Naive thymus-derived CD4-positive, alpha-beta T cell (primary cell): ENCODE data around the gene PLIN4. TPM values are rescaled to one million over a fixed set of nuclear protein-coding genes. Genes with fewer than 3 reads are reported as not detected.

Experiments
- ATAC-seq: fragments of 150-1000 bp; cut with Tn5 transposase; 2 replicates; pipeline ENCODE4 v1.10.0; 2021; ENCODE audit warnings: mild to moderate bottlenecking, moderate library complexity
- CTCF ChIA-PET: fragments of 350-600 bp; sonication (Branson Sonifier 250); formaldehyde crosslinking; loops from one replicate; lab custom pipeline; 2021; ENCODE audit warnings: antibody characterized with exemption; lab: Charles Lee
- POLR2A ChIA-PET: fragments of 350-600 bp; sonication (Branson Sonifier 250); formaldehyde crosslinking; loops from one replicate; lab custom pipeline; 2021; ENCODE audit warnings: antibody characterized with exemption, inconsistent platforms; lab: Charles Lee
- DNase-seq, 9 donors: peaks; one replicate each; pipeline versions ENCODE4 v3.0.0 to v3.0.0-alpha.2; 2020 to 2022; ENCODE audit warnings: mixed read lengths in 1 of 9
- H3K27ac ChIP-seq: one replicate; pipeline ENCODE4 v1.7.0; 2013; ENCODE audit warnings: mild to moderate bottlenecking, low read depth, low read length, moderate library complexity
- H3K27me3 ChIP-seq, 2 donors: one replicate each; pipeline ENCODE4 v1.7.0; 2013; ENCODE audit warnings: low read length in 2 of 2, mild to moderate bottlenecking in 2 of 2, moderate library complexity in 2 of 2; ENCODE audit not compliant: control insufficient read depth in 2 of 2, insufficient read depth in 2 of 2
- H3K36me3 ChIP-seq, 3 experiments: 1 replicate in 2 of 3; 2 replicates in 1 of 3; pipeline ENCODE4 v1.7.0; 2013; ENCODE audit warnings: low read length in 3 of 3, mild to moderate bottlenecking in 3 of 3, moderate library complexity in 1 of 3; ENCODE audit not compliant: insufficient read depth in 3 of 3, control insufficient read depth in 2 of 3
- H3K4me1 ChIP-seq, 2 donors: one replicate each; pipeline ENCODE4 v1.7.0; 2013; ENCODE audit warnings: low read length in 2 of 2, mild to moderate bottlenecking in 2 of 2, moderate library complexity in 1 of 2; ENCODE audit not compliant: control insufficient read depth in 2 of 2, insufficient read depth in 2 of 2
- H3K4me3 ChIP-seq: 2 replicates; pipeline ENCODE4 v1.7.0; 2013; ENCODE audit warnings: mild to moderate bottlenecking, low read length
- H3K9me3 ChIP-seq, 3 experiments: 1 replicate in 2 of 3; 2 replicates in 1 of 3; pipeline ENCODE4 v1.7.0; 2013; ENCODE audit warnings: low read length in 3 of 3; ENCODE audit not compliant: control insufficient read depth in 2 of 3
- H3K27ac Mint-ChIP-seq, 9 donors: one replicate each; pipeline ENCODE4 v1.8.0; 2020 to 2022; ENCODE audit warnings: mixed read lengths in 9 of 9, mild to moderate bottlenecking in 8 of 9, moderate library complexity in 5 of 9, inconsistent platforms in 2 of 9
- H3K27me3 Mint-ChIP-seq, 5 donors: one replicate each; pipeline ENCODE4 v1.8.0; 2021 to 2022; ENCODE audit warnings: mixed read lengths in 5 of 5, mild to moderate bottlenecking in 1 of 5
- H3K36me3 Mint-ChIP-seq, 5 donors: one replicate each; pipeline ENCODE4 v1.8.0; 2020 to 2022; ENCODE audit warnings: mixed read lengths in 5 of 5, mild to moderate bottlenecking in 3 of 5, inconsistent platforms in 1 of 5
- H3K4me1 Mint-ChIP-seq, 7 donors: one replicate each; pipeline ENCODE4 v1.8.0; 2020 to 2022; ENCODE audit warnings: mixed read lengths in 7 of 7, mild to moderate bottlenecking in 3 of 7, inconsistent platforms in 1 of 7
- H3K4me3 Mint-ChIP-seq, 10 donors: one replicate each; pipeline ENCODE4 v1.8.0; 2020 to 2022; ENCODE audit warnings: mild to moderate bottlenecking in 10 of 10, mixed read lengths in 10 of 10, moderate library complexity in 6 of 10, inconsistent platforms in 2 of 10
- H3K9me3 Mint-ChIP-seq, 11 donors: one replicate each; pipeline ENCODE4 v1.8.0; 2020 to 2022; ENCODE audit warnings: mixed read lengths in 11 of 11, mild to moderate bottlenecking in 4 of 11, inconsistent platforms in 1 of 11, moderate library complexity in 1 of 11
- intact Hi-C, 2 donors: fragments of 100-400 bp; cut with micrococcal nuclease; formaldehyde crosslinking; loops; one replicate each; pipeline ENCODE4 v1.15.1; 2023
- polyA plus RNA-seq, 2 donors: library from polyadenylated mRNA; unstranded; fragments of 300-500 nt; fragmentation: Illumina TruSeq; gene quantifications; one replicate each; pipeline ENCODE4 v1.2.3, GENCODE V29; 2021
- total RNA-seq, 6 experiments: library from RNA in 5 of 6; stranded (reverse) in 5 of 6; gene quantifications; 1 replicate in 5 of 6; 2 replicates in 1 of 6; pipeline ENCODE4 v1.2.3 and lab custom pipeline; 2021 to 2026

PLIN4 gene
- total and polyA plus RNA-seq, 7 experiments from 2014 or later, result 0.08 to 0.24 (median 0.11) TPM; not detected in 2

DNA sequence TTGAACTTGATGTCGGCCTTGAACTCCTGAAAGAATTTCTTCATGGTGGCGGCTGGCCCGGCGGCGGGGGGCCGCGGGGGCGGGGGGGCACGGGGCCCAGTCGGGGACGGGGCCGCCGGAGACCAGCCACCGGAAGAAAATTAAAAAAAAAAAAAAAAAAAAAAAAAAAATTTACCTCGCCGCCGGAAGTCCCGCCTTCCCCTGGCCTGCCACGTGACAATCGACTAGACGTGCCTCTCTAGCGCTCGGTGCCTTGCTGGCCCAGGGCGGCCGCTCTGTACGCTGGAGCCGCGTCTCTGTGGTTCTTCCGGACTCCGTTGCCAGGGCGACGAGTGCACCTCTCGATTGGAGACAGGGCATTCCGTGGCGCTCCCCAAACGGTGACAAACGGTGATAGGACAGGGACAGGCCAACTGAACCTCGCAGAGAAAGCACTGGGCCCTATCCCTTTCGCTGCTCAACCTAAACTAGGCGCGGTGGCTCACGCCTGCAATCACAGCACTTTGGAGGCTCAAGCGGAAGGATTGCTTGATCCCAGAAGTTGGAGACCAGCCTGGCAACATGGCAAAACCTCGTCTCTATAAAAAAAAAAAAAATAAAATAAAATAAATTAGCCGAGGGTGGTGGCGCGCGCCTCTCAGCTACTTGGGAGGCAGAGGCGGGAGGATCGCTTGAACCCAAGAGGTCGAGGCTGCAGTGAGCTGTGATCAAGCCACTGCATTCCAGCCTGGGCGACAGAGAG, 60.5 kb downstream of the PLIN4 start, which contains the start of gene UBXN6:
Gene UBXN6 (minus strand): TSS at position 141 of the 742 bp plus-strand sequence. CDS start 97 bp downstream, at position 44.
- intact Hi-C loops, result loop anchor here (1.0 to 5.0 kb wide), 7 partner anchors 13 to 391 kb away; partner anchors contain the start of genes CHAF1A (in 2 of the 2), YJU2 (in 2 of the 2), DPP9 (in 1 of the 2) and TNFAIP8L1 (in 1 of the 2)
- H3K4me1 ChIP-seq, result peaks cover 10% of the 10 kb centered on the region in 2 donors
- H3K4me1 Mint-ChIP-seq, result peaks cover 9 to 25% (median 16%) of the 10 kb centered on the region in 7 donors
- CTCF ChIA-PET, result interaction anchor here (0.7 kb wide), 1 partner anchor 57 kb away, joined by 3 read pairs; no protein-coding TSS in a partner anchor
- H3K36me3 Mint-ChIP-seq, result peaks cover 0 to 4% (median 0%) of the 10 kb centered on the region in 5 donors
- no peaks in the 10 kb centered on the region for H3K27me3 Mint-ChIP-seq
- H3K27ac ChIP-seq, result peak within 1 kb of the TSS; percentile 83
- POLR2A ChIA-PET, result interaction anchor here (0.8 to 5.5 kb wide), 4 partner anchors 10 to 115 kb away, joined by 3 to 41 read pairs (median 4); partner anchors contain the start of genes CHAF1A and HDGFL2
- peak; percentile 92 to 99 (median 96) for DNase-seq
- peak; percentile 99 for ATAC-seq
- H3K4me3 ChIP-seq, result peak within 1 kb of the TSS; percentile 64
- H3K4me3 Mint-ChIP-seq, result peak within 1 kb of the TSS; percentile 83 to 98 (median 89)
- H3K9me3 ChIP-seq, result no peaks in the 10 kb centered on the region
- H3K27ac Mint-ChIP-seq, result peak within 1 kb of the TSS; percentile 89 to 97 (median 93)
- H3K9me3 Mint-ChIP-seq, result peaks cover 0 to 4% (median 0%) of the 10 kb centered on the region in 11 donors
- H3K36me3 ChIP-seq, result peaks cover 0 to 23% (median 0%) of the 10 kb centered on the region in 3 experiments
- no peaks in the 10 kb centered on the region for H3K27me3 ChIP-seq

- peaks cover 10% of the 10 kb centered on the region in 2 donors for H3K4me1 ChIP-seq
- H3K4me3 ChIP-seq, result peak overlapping the region; percentile 64
- DNase-seq (peak in 3 of 9 donors; percentile 20 to 48 (median 45)), ATAC-seq (peak; percentile 36)
- peak overlapping the region; percentile 83 for H3K27ac ChIP-seq
- H3K27me3 ChIP-seq, result no peaks in the 10 kb centered on the region
- H3K36me3 ChIP-seq, result peaks cover 0 to 30% (median 4%) of the 10 kb centered on the region in 3 experiments
- peak overlapping the region; percentile 89 to 97 (median 93) for H3K27ac Mint-ChIP-seq
- H3K36me3 Mint-ChIP-seq, result peaks cover 0 to 7% (median 0%) of the 10 kb centered on the region in 5 donors
- peak overlapping the region; percentile 83 to 98 (median 88) for H3K4me3 Mint-ChIP-seq
- no peaks in the 10 kb centered on the region for H3K27me3 Mint-ChIP-seq
- peaks cover 0 to 4% (median 0%) of the 10 kb centered on the region in 11 donors for H3K9me3 Mint-ChIP-seq
- peaks cover 9 to 25% (median 16%) of the 10 kb centered on the region in 7 donors for H3K4me1 Mint-ChIP-seq
- POLR2A ChIA-PET, result interaction anchor here (0.6 to 5.5 kb wide), 6 partner anchors 9 to 210 kb away, joined by 3 to 41 read pairs (median 4); partner anchors contain the start of genes CHAF1A, HDGFL2 and YJU2
- CTCF ChIA-PET, result interaction anchor here (1.2 kb wide), 1 partner anchor 12 kb away, joined by 3 read pairs; no protein-coding TSS in a partner anchor
- intact Hi-C loops, result loop anchor here (1.0 to 5.0 kb wide), 7 partner anchors 14 to 390 kb away; partner anchors contain the start of genes CHAF1A (in 2 of the 2), YJU2 (in 2 of the 2), DPP9 (in 1 of the 2) and TNFAIP8L1 (in 1 of the 2)
- H3K9me3 ChIP-seq, result no peaks in the 10 kb centered on the region
These were observed 61.2 kb downstream of the PLIN4 start for GRCh38 chr19:4456843-4457653.

GRCh38 chr19:4456476-4456842, 61.8 kb downstream of the PLIN4 start:
- H3K4me1 Mint-ChIP-seq, result peaks cover 9 to 25% (median 16%) of the 10 kb centered on the region in 7 donors
- Histone ChIP-seq H3K4me3 (peak overlapping the region; percentile 64), H3K36me3 (peaks cover 0 to 36% (median 5%) of the 10 kb centered on the region in 3 experiments), H3K27ac (peak overlapping the region; percentile 73), H3K27me3 (no peaks in the 10 kb centered on the region), H3K9me3 (no peaks in the 10 kb centered on the region), H3K4me1 (peaks cover 10% of the 10 kb centered on the region in 2 donors)
- ChIA-PET POLR2A (interaction anchor here (0.6 to 5.5 kb wide), 5 partner anchors 9 to 209 kb away, joined by 3 to 41 read pairs (median 5); partner anchors contain the start of genes HDGFL2 and YJU2), CTCF (interaction anchor here (0.6 to 1.2 kb wide), 2 partner anchors 12 to 190 kb away, joined by 3 read pairs; no protein-coding TSS in a partner anchor)
- DNase-seq, result no peak
- H3K9me3 Mint-ChIP-seq, result peaks cover 0 to 4% (median 0%) of the 10 kb centered on the region in 11 donors
- no peaks in the 10 kb centered on the region for H3K27me3 Mint-ChIP-seq
- no peak for ATAC-seq
- H3K4me3 Mint-ChIP-seq, result peak overlapping the region; percentile 83 to 98 (median 88)
- intact Hi-C loops, result loop anchor here (5.0 kb wide), 3 partner anchors 181 to 389 kb away; partner anchors contain the start of genes DPP9 (in 1 of the 2), TNFAIP8L1 (in 1 of the 2) and ZBTB7A (in 1 of the 2)
- H3K36me3 Mint-ChIP-seq, result peaks cover 0 to 7% (median 0%) of the 10 kb centered on the region in 5 donors
- peak overlapping the region; percentile 87 to 97 (median 93) for H3K27ac Mint-ChIP-seq

DNA sequence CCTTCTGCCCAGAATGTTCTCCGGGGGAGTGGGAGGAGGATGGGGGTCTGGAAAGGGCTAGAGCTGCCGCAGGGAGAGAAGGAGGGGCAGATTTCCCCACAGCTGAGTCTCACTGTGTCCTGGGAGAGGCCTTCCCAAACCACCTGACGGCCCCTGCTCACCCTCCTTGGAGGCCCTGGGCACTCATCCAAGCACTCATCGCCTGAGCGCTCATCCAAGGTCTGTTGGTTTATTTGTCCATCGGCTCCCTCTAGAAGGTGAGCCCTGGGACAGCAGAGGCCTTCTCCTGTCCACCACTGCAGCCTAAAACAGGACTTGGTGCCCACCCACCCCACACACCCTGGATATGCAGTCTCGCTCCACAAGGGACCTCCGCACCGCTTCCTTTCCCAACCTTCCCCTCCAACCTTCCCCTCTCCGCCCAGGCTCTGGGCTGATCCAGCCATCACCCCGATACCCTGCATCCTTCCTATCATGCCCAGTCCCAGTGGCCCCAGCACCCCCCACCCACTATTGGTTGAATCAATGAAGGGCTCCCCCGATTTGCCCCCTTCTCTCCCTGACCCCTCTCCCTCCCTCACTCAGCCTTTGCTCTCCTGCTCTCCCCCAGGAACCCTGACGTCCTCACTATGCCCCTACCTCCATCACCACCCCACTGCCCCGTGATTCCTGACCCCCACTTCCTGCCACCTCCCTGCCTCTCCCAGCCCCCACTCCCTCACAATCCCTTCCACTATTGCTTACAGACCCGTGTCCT, 62.4 kb downstream of the PLIN4 start:
- ChIA-PET CTCF (interaction anchor here (0.6 to 1.2 kb wide), 2 partner anchors 13 to 189 kb away, joined by 3 read pairs; no protein-coding TSS in a partner anchor), POLR2A (interaction anchor here (1.3 to 5.5 kb wide), 2 partner anchors 17 to 209 kb away, joined by 7 to 41 read pairs; partner anchors contain the start of genes HDGFL2 and YJU2)
- Histone ChIP-seq H3K4me1 (peaks cover 10% of the 10 kb centered on the region in 2 donors), H3K27ac (peak overlapping the region; percentile 73), H3K4me3 (no peak overlapping the region), H3K36me3 (peaks cover 0 to 42% (median 5%) of the 10 kb centered on the region in 3 experiments), H3K27me3 (no peaks in the 10 kb centered on the region), H3K9me3 (no peaks in the 10 kb centered on the region)
- no peak for ATAC-seq
- intact Hi-C loops, result loop anchor here (5.0 kb wide), 3 partner anchors 181 to 389 kb away; partner anchors contain the start of genes DPP9 (in 1 of the 2), TNFAIP8L1 (in 1 of the 2) and ZBTB7A (in 1 of the 2)
- H3K27me3 Mint-ChIP-seq, result no peaks in the 10 kb centered on the region
- H3K27ac Mint-ChIP-seq, result peak overlapping the region; percentile 87 to 97 (median 93)
- peaks cover 0 to 7% (median under 1%) of the 10 kb centered on the region in 5 donors for H3K36me3 Mint-ChIP-seq
- H3K4me1 Mint-ChIP-seq, result peaks cover 9 to 25% (median 16%) of the 10 kb centered on the region in 7 donors
- no peak for DNase-seq
- H3K4me3 Mint-ChIP-seq, result peak overlapping the region; percentile 83 to 98 (median 88)
- peaks cover 0 to 4% (median 0%) of the 10 kb centered on the region in 11 donors for H3K9me3 Mint-ChIP-seq
